Natural killer cell treated with Interleukin-12 subunit alpha and Interleukin-12 subunit beta and Interleukin-15 and Interleukin-18, amount 100 ng/mL, for 72 hours (primary cell): ENCODE measurements around the gene ZNF672. TPM values are rescaled to one million over a fixed set of nuclear protein-coding genes. Genes with fewer than 3 reads are reported as not detected.
"Not testable (repeated sequence)": the region's sequence is repeated elsewhere in the genome, so short reads cannot be mapped to it uniquely, and the experiment has no call there.

Experiments
- ATAC-seq, 2 donors: fragments of 150-1000 bp; cut with Tn5 transposase in 1 of 2; sonication (Bioruptor Pico), chemical (Tn5 transposase) in 1 of 2; 2 replicates each; pipeline ENCODE4 v1.10.0; 2021
- DNase-seq: peaks from one replicate; pipeline ENCODE4 v3.0.0; 2022; ENCODE audit warnings: low spot score
- H3K27ac Mint-ChIP-seq, 2 donors: 1 replicate in 1 of 2; 2 replicates in 1 of 2; pipeline ENCODE4 v1.8.0; 2022; ENCODE audit warnings: mixed read lengths in 2 of 2, mild to moderate bottlenecking in 1 of 2, moderate library complexity in 1 of 2
- H3K27me3 Mint-ChIP-seq, 2 donors: 1 replicate in 1 of 2; 2 replicates in 1 of 2; pipeline ENCODE4 v1.8.0; 2022; ENCODE audit warnings: mixed read lengths in 2 of 2
- H3K36me3 Mint-ChIP-seq: one replicate; pipeline ENCODE4 v1.8.0; 2022; ENCODE audit warnings: mixed read lengths
- H3K4me1 Mint-ChIP-seq, 2 donors: 1 replicate in 1 of 2; 2 replicates in 1 of 2; pipeline ENCODE4 v1.8.0; 2022; ENCODE audit warnings: low read depth in 2 of 2, mixed read lengths in 2 of 2, mild to moderate bottlenecking in 1 of 2
- H3K4me3 Mint-ChIP-seq: one replicate; pipeline ENCODE4 v1.8.0; 2022; ENCODE audit warnings: mixed read lengths
- H3K9me3 Mint-ChIP-seq: 2 replicates; pipeline ENCODE4 v1.8.0; 2022; ENCODE audit warnings: mixed read lengths
- total RNA-seq, 2 donors: library from RNA; stranded (reverse); gene quantifications; one replicate each; pipeline ENCODE4 v1.2.3, GENCODE V29; 2022

The ZNF672 gene
- total RNA-seq, 2 donors from 2014 or later: 41.2 to 59.7 TPM

DNA sequence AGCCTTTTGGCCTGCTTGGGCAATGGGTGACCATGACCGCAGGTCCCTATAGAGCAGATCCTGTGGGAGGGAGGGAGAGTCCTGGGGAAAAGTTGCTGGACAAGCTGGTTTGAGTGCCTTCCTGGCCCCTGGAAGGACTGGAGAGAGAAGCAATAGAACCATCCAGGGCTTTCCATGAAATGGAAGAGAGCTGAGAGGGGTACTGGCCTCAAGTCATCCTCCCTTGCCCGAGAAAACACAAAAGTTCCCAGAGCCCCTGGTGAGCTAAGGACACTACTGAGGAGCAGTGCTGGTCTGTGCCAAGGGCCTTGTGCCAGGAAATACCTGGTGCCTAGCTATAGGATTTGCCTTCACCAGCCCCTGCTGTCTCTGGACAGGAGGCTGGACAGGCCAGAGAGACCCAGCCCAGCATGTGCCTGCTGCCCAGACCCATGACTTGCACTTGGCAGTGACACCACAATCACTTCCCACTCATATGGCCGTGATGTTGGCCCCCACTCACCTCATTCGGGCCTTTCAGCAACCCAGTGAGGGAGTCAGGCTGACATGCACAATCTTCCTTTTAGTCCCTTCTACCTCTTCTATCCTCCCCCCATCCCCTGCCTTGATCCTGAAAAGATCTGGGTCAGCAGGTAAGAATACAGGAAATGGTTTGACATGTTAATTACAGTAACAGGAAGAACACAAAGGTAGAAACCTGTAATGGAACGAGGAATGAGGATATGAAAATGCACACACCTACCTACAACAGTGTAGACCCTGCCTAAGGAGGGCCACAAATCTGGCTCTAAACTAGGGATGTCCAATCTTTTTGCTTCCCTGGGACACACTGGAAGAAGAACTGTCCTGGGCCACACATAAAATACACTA, 19.3 kb upstream of the ZNF672 start:
- H3K4me3 Mint-ChIP-seq: no peak overlapping the region
- DNase-seq: no peak
- peaks cover 38 to 44% of the 10 kb centered on the region in 2 donors for H3K4me1 Mint-ChIP-seq

DNA sequence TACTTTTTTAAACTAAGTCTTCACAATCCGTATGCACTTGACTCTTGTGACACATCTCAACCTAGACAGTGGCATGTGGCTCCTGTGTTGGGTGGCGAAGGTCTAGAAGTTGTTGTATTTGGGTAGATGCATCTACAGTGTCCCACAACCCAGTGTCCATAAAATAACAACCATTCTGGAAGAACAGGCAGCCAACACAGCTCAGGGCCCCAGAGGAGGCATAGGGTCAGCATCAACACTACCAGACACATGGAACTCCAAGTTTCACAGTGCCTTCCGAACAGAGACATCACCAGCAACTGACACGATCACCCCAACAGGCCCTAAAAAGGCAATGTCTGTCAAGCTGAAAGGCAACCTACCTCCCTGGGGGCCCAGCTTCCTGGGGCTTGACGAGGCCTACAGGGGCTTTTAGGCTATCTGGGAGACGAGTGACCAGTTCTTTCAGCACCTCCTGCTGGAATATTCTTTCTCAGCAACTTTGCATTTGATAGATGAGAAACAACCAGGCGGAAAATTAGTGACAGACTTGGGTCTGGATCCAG, 17.9 kb upstream of the ZNF672 start:
- Mint-ChIP-seq H3K9me3 (no peaks in the 10 kb centered on the region), H3K27me3 (no peaks in the 10 kb centered on the region), H3K4me3 (no peak overlapping the region), H3K36me3 (peaks cover 6% of the 10 kb centered on the region), H3K27ac (no peak overlapping the region), H3K4me1 (peaks cover 52 to 56% of the 10 kb centered on the region in 2 donors)
- DNase-seq (no peak), ATAC-seq (no peak)

More for the DNA sequence above, 19.3 kb upstream of the ZNF672 start:
- Mint-ChIP-seq H3K9me3 (no peaks in the 10 kb centered on the region), H3K36me3 (peaks cover 16% of the 10 kb centered on the region), H3K27ac (no peak overlapping the region), H3K27me3 (no peaks in the 10 kb centered on the region)
- peak in 1 of 2 donors; percentile 7 for ATAC-seq

DNA sequence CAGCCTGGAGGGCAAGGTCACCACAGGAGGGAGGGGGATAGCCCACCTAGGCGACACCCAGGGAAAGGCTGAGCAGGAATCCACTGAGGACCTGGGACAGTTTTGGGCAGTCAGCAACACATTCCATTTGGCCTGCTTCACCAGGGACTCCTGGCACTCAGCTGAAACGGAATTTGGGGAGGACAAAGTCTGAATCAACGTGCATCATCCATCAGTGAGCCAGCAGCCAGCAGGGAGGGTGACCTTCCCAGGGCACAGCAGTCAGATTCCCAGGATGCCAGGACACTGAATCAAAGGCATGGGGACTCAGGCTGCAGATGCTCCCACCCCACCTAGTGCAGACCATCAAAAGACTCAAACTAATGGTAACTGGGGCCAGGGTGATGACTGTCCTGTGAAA, 16.9 kb upstream of the ZNF672 start:
- H3K4me3 Mint-ChIP-seq: no peak overlapping the region
- H3K27ac Mint-ChIP-seq: no peak overlapping the region
- peaks cover 53 to 64% of the 10 kb centered on the region in 2 donors for H3K4me1 Mint-ChIP-seq
- H3K9me3 Mint-ChIP-seq: no peaks in the 10 kb centered on the region
- ATAC-seq (no peak), DNase-seq (no peak)
- H3K27me3 Mint-ChIP-seq: no peaks in the 10 kb centered on the region
- H3K36me3 Mint-ChIP-seq: no peaks in the 10 kb centered on the region

DNA sequence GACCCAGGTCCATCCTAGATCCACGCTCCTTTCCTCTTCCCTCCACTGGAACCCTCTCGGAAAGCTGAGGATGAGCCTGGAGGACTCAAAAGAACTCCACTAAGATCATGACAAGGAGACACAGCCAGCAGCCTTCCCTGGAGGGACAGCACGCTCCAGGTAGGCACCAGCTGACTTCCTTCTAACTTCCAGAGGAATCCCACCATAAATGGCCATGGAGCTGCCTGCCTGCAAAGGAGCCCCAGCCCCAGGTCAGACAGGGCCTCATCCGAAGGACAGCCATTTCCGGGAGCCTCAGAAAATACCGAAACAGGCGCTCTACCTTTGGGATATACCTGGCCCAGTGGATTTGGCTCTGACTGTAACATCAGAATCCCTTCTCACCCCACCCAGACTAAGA, 16.4 kb upstream of the ZNF672 start:
- Mint-ChIP-seq H3K27me3 (no peaks in the 10 kb centered on the region), H3K4me3 (no peak overlapping the region), H3K9me3 (no peaks in the 10 kb centered on the region), H3K27ac (no peak overlapping the region), H3K36me3 (no peaks in the 10 kb centered on the region), H3K4me1 (peaks cover 54 to 66% of the 10 kb centered on the region in 2 donors)
- ATAC-seq (no peak), DNase-seq (no peak)

DNA sequence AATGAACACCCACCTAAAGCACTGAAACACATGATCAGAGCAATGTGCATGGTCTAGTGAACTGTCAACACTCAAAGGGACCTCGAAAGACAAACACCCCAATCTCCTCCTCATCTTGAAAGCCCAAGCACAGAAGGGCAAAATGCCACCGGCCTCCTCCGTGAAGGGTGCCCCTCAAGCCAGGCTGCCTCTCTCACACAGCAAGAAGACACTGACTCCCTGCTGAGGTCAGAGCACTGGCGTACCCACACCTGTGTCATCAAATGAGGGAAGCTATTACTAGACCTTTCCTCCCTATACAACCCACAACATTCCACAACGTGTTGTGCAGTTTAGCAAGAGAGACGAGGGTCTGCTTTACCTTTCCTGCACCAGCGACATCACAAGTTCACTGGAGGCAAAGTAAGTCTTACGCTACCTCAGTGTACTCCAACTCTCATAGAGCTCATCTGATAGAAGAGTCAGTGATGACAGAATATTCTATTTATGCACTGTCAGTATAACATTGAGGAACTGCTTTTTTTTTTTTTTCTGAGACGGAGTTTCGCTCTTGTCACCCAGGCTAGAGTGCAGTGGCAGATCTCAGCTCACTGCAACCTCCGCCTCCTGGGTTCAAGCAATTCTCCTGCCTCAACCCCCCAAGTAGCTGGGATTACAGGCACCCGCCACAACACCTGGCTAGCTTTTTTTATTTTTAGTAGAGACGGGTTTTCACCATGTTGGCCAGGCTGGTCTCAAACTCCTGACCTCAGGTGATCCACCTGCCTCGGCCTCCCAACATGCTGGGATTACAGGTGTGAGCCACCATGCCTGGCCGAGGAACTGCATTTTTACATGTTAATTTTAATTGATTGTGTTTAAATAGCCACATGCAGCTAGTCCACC, 15.6 kb upstream of the ZNF672 start:
- no peaks in the 10 kb centered on the region for H3K9me3 Mint-ChIP-seq
- ATAC-seq (no peak), DNase-seq (no peak)
- H3K27me3 Mint-ChIP-seq: no peaks in the 10 kb centered on the region
- no peaks in the 10 kb centered on the region for H3K36me3 Mint-ChIP-seq
- H3K4me3 Mint-ChIP-seq: peak overlapping the region; percentile 27
- peak overlapping the region in 1 of 2 donors; percentile 23 for H3K27ac Mint-ChIP-seq
- H3K4me1 Mint-ChIP-seq: peaks cover 52 to 65% of the 10 kb centered on the region in 2 donors

DNA sequence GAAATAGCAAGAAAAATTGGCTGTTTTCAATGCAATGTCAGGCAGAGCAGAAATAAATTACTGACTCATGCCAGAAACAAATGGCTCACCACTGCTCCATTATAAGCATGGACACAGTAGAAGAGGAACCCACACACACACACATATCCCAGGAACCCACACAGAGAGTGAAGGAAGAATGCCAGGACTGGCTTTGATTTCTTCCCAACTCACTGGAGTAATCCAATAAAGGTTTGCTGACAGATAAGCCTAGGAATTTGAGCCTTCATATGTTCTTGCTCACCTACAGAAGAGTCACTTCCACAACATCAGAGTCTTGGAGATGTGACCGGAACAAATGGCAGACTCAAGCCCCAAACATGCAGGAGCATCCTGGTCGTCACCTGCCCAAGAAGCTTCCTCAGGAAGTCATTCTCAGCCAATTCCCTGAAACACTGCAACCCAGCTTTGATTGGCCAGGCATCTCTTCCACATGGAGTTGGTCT, 14.5 kb upstream of the ZNF672 start:
- H3K36me3 Mint-ChIP-seq: no peaks in the 10 kb centered on the region
- DNase-seq (no peak), ATAC-seq (no peak)
- peaks cover 48 to 60% of the 10 kb centered on the region in 2 donors for H3K4me1 Mint-ChIP-seq
- H3K4me3 Mint-ChIP-seq: peak overlapping the region; percentile 34
- H3K27ac Mint-ChIP-seq: no peak overlapping the region
- H3K27me3 Mint-ChIP-seq: no peaks in the 10 kb centered on the region
- no peaks in the 10 kb centered on the region for H3K9me3 Mint-ChIP-seq

DNA sequence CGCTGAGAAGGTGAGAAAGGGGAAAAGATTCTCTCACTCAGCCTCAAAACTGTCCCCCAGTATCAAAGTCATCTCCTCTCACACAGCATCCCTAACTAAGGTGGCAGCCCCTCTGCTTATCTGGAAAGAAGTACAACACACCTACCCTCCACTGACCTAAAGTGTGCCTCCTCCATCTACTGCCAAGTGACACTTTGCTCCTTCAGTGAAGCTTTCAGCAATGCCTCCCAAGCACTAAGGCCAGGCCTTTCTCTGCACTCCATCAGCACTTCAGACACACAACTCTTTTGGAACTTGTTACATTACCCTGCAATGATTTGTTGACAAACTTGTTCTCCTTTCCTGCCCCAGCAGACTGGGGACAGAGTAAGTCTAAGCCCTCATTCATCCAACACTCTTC, 13.7 kb upstream of the ZNF672 start:
- H3K9me3 Mint-ChIP-seq: no peaks in the 10 kb centered on the region
- peaks cover 50 to 55% of the 10 kb centered on the region in 2 donors for H3K4me1 Mint-ChIP-seq
- no peaks in the 10 kb centered on the region for H3K36me3 Mint-ChIP-seq
- peak overlapping the region in 1 of 2 donors; percentile 98 for H3K27ac Mint-ChIP-seq
- no peak for ATAC-seq
- H3K27me3 Mint-ChIP-seq: no peaks in the 10 kb centered on the region
- H3K4me3 Mint-ChIP-seq: peak overlapping the region; percentile 88
- no peak for DNase-seq

DNA sequence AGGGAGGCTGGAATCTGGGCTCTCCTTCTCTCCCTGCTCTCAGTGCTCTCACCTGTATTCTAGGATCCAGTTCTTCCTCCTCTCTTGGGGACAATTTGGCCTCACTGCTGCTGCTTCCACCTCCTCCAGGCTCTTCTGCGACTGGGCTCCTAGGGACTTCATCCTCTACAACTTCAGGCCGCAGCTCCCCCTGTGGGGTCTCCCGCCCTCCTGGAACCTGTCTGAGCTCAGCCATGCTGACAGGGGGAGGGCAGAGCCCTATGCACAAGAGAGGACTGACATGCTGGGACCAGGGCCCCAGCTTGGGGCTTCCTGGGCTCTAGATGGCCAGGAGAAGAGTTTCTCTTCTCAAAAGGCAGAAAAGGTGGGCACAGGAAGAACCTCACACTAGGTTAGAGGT, 13.3 kb upstream of the ZNF672 start:
- H3K27ac Mint-ChIP-seq: peak overlapping the region; percentile 90 to 98
- DNase-seq (no peak), ATAC-seq (no peak)
- peaks cover 50 to 55% of the 10 kb centered on the region in 2 donors for H3K4me1 Mint-ChIP-seq
- H3K36me3 Mint-ChIP-seq: no peaks in the 10 kb centered on the region
- H3K27me3 Mint-ChIP-seq: no peaks in the 10 kb centered on the region
- peak overlapping the region; percentile 88 for H3K4me3 Mint-ChIP-seq
- H3K9me3 Mint-ChIP-seq: no peaks in the 10 kb centered on the region

DNA sequence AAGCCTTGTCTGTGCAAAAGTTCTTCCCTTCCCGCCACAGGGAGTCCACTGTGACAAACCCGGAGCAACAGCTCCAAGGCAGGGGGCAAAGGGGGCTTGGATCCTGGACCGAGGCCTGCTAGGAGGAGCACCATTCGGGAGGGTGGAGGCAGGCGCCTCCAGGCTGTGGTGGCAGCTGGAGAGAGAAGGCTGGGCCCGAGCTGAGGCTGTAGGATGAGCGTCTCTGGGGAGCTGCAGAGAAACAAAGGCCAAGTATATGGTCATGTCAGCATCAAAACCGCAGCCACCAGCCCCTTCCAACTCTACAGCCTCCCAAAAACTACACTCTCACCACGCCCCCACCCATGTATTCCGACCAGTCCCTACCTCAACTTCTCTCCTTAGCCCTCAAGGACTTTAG, 12.9 kb upstream of the ZNF672 start:
- ATAC-seq (no peak), DNase-seq (no peak)
- peak overlapping the region; percentile 90 to 98 for H3K27ac Mint-ChIP-seq
- peaks cover 50 to 53% of the 10 kb centered on the region in 2 donors for H3K4me1 Mint-ChIP-seq
- no peaks in the 10 kb centered on the region for H3K36me3 Mint-ChIP-seq
- H3K4me3 Mint-ChIP-seq: peak overlapping the region; percentile 88
- H3K9me3 Mint-ChIP-seq: no peaks in the 10 kb centered on the region
- no peaks in the 10 kb centered on the region for H3K27me3 Mint-ChIP-seq

DNA sequence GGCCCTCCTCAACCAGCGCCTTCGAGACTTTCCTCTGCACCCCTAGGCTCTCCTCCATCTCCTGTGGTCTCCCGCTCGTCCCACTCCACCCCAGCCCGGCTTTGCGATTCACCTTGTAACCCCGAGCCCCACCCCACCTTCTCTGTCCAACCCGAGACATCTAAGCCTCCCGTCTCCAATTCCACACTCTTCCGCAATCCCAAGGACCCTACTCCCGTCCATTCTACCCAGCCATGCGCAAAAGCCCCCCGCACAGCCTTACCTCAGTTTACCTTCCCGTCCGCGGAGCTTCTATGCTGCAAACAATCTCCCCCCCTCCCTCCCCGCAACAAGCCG, 12.5 kb upstream of the ZNF672 start:
- peak; percentile 2 to 3 for ATAC-seq
- Mint-ChIP-seq H3K27ac (peak overlapping the region; percentile 90 to 98), H3K36me3 (no peaks in the 10 kb centered on the region), H3K9me3 (no peaks in the 10 kb centered on the region), H3K4me1 (peaks cover 50% of the 10 kb centered on the region in 2 donors), H3K4me3 (peak overlapping the region; percentile 88), H3K27me3 (no peaks in the 10 kb centered on the region)
- DNase-seq: no peak

DNA sequence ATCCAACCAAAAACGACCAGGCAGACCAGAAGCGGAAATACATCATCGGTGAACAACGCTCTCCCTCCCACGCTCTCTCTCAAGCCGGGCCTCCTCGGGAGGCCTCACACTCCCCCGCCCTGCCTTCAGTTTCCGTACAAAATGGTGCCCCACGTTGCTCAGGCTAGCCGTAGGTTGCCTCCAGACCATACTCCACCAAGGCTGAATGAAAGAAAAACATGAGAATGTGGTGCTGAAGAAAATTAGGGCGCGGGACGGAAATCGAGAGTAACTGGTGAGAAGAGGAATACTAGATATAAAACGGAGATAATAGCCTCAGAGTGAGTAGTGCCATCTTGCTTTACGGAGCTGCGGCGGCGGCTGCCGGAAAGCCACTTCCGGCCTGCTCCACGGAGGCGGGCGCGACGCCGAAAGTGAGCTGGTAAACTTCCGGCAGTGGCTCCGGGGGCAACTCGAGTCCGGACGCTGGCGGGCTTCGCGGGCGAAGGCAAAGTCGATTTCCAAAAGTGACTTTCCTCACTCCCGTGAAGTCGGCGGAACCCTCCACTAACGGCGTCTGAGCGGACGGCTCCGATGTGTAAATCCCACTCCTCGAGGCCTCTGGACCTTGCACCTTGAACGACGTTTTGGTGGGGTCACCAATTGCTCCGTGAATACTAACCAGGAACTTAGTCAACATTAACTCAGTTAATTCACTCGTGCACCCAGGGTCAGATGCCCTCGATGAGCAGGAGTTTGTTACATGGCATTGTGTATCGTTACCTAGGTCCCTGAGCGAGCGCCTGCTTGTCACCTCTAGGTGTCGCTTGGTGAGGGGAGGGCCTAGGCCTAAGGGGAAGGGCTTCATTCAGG, 11.9 kb upstream of the ZNF672 start, which contains the start of gene SH3BP5L:
TSS of gene SH3BP5L (minus strand) at position 7 of the 852 bp plus-strand sequence. CDS start 980 bp downstream, outside the sequence.
- Mint-ChIP-seq H3K4me3 (peak within 1 kb of the TSS; percentile 88), H3K36me3 (no peaks in the 10 kb centered on the region), H3K4me1 (peaks cover 45 to 50% of the 10 kb centered on the region in 2 donors), H3K27ac (peak within 1 kb of the TSS; percentile 90 to 98), H3K9me3 (no peaks in the 10 kb centered on the region), H3K27me3 (no peaks in the 10 kb centered on the region)
- DNase-seq (peak; percentile 95), ATAC-seq (peak; percentile 95 to 96)

DNA sequence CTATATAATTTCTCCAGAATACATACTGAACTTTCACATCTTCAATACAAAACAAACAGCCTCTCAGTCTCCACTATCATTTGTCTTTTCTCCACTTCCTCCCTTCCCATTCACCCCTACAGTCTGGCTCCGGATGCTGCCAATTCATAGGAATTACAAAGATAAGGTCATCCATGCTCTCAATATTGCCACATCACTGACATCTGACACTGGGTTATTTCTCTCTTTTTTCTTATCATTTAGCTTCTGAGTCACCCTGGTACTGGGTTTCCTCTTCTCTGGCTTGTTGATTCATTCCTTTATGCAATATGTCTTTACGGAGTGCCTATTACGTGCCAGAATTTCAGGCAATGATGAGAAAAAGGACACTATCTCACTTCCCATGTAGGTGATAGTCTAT, 9.2 kb upstream of the ZNF672 start:
- Mint-ChIP-seq H3K9me3 (no peaks in the 10 kb centered on the region), H3K4me1 (peaks cover 30 to 34% of the 10 kb centered on the region in 2 donors), H3K27me3 (peaks cover 2 to 4% of the 10 kb centered on the region in 2 donors), H3K36me3 (no peaks in the 10 kb centered on the region), H3K27ac (peak overlapping the region in 1 of 2 donors; percentile 90), H3K4me3 (peak overlapping the region; percentile 28)
- ATAC-seq (no peak), DNase-seq (no peak)

DNA sequence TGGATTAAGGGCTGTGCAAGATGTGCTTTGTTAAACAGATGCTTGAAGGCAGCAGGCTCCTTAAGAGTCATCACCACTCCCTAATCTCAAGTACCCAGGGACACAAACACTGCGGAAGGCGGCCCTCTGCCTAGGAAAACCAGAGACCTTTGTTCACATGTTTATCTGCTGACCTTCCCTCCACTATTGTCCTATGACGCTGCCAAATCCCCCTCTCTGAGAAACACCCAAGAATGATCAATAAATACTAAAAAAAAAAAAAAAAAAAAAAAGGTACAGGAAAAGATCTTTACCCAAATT, 7.4 kb upstream of the ZNF672 start:
- not testable (repeated sequence) for H3K27ac Mint-ChIP-seq, H3K36me3 Mint-ChIP-seq, H3K27me3 Mint-ChIP-seq, DNase-seq, H3K9me3 Mint-ChIP-seq, H3K4me3 Mint-ChIP-seq, ATAC-seq
- H3K4me1 Mint-ChIP-seq: peaks cover 15% of the 10 kb centered on the region in 2 donors
